ENCODE measurements around the gene GRIN3B. TPM values are rescaled to one million over a fixed set of nuclear protein-coding genes. Genes with fewer than 3 reads are reported as not detected.

GRIN3B gene
- total and polyA plus RNA-seq, 2 of the 4 experiments (the other 2 are of a cell fraction): under 0.01 to 0.91 TPM

DNA sequence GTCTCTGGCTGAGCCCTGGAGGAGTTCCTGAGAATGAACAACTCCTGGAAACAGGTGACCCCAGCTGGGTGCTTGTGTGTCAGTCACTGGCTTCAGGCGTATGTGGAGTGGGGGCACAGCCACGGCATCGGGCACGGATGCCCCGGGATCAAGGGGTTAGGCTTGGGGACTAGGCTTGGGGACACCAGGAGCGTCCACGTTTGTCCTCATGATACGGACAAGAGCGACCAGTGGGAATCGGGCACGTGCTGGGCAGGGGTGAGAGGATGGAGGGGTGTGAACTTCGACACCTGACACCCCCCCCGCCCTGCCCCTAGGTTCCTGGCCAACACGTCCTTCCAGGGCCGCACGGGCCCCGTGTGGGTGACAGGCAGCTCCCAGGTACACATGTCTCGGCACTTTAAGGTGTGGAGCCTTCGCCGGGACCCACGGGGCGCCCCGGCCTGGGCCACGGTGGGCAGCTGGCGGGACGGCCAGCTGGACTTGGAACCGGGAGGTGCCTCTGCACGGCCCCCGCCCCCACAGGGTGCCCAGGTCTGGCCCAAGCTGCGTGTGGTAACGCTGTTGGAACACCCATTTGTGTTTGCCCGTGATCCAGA lies 4.1 kb downstream of the GRIN3B start:
- no peak overlapping the region for H3K9ac ChIP-seq (ENCODE audit: low read depth, low read length)
- in situ Hi-C loops (cut with MboI; ENCODE audit: low sequenced_read_pairs): no loop called here
- dilution Hi-C loops (cut with HindIII; ENCODE audit: low sequenced_read_pairs, unreplicated experiment): no loop called here
- H4K20me1 ChIP-seq (ENCODE audit: insufficient read depth, low read length): peaks cover 19% of the 10 kb centered on the region
- no peak overlapping the region for H3K4me2 ChIP-seq (ENCODE audit: low read depth, low read length)
- POLR2A ChIA-PET (ENCODE audit: unreplicated experiment): no interaction called here
- no peak overlapping the region for H3K27ac ChIP-seq (ENCODE audit: insufficient read depth, low read length)
- H3K18ac ChIP-seq (ENCODE audit: low read depth, low read length): no peak overlapping the region
- no peak overlapping the region for H2AK9ac ChIP-seq (replicated peaks; ENCODE audit: low read depth, low read length, poor library complexity)
- peaks cover 9% of the 10 kb centered on the region for H3K4me1 ChIP-seq (ENCODE audit: control insufficient read depth, insufficient read depth, low read length)
- no peak overlapping the region for H4K91ac ChIP-seq (ENCODE audit: insufficient read depth, low read depth, low read length)
- no peak overlapping the region; the same call in 1 of the 2 replicates for H3K23ac ChIP-seq (ENCODE audit: low read depth, low read length)
- no peaks in the 10 kb centered on the region for H3K36me3 ChIP-seq (ENCODE audit: control insufficient read depth, insufficient read depth, low read length)
- ATAC-seq (ENCODE audit: low read depth) (no peak), DNase-seq (no peak)
- no peak overlapping the region for H2AK5ac ChIP-seq (ENCODE audit: low read depth, low read length)
- H3K9me3 ChIP-seq (ENCODE audit: control insufficient read depth, insufficient read depth, low read length): no peaks in the 10 kb centered on the region
- no peak overlapping the region for H4K8ac ChIP-seq (ENCODE audit: low read depth in 2 of 2, low read length in 2 of 2)
- peaks cover 0 to 8% of the 10 kb centered on the region in 2 experiments; a peak in 2 of 4 replicates for H3K79me1 ChIP-seq (ENCODE audit: low read depth in 1 of 2, low read length in 2 of 2)
- H2BK5ac ChIP-seq (ENCODE audit: low read depth, low read length, poor library complexity, severe bottlenecking): no peak overlapping the region
- H3K9me1 ChIP-seq (ENCODE audit: insufficient read depth, low read length): no peaks in the 10 kb centered on the region
- no peak overlapping the region for H4K5ac ChIP-seq (ENCODE audit: low read depth, low read length)
- intact Hi-C loops (cut with micrococcal nuclease): no loop called here
- no peak overlapping the region for H2AFZ ChIP-seq (replicated peaks; ENCODE audit: low read length, poor library complexity)
- H2BK120ac ChIP-seq (ENCODE audit: low read depth, low read length): no peak overlapping the region
- H2BK15ac ChIP-seq (ENCODE audit: low read depth, low read length): no peak overlapping the region
- no peak overlapping the region for H3K14ac ChIP-seq (replicated peaks; ENCODE audit: low read depth, low read length)
- peaks cover 14% of the 10 kb centered on the region for H3K27me3 ChIP-seq (ENCODE audit: control insufficient read depth, insufficient read depth, low read length)
- no peak overlapping the region for H3K4ac ChIP-seq (ENCODE audit: low read depth, low read length)
- no peak overlapping the region for H2BK20ac ChIP-seq (ENCODE audit: low read depth, low read length)
- WGBS, 2 experiments (ENCODE audit: extremely low coverage in 2 of 2, insufficient read length in 1 of 2): 81% methylated on average over 18 of the region's 32 CpGs; no CpG with 5 or more reads in 1 of the 2 experiments
- H3K56ac ChIP-seq (ENCODE audit: extremely low read depth, insufficient read depth, low read length): no peak overlapping the region
- CTCF ChIA-PET: no interaction called here
- TF ChIP-seq, protein P1, sequence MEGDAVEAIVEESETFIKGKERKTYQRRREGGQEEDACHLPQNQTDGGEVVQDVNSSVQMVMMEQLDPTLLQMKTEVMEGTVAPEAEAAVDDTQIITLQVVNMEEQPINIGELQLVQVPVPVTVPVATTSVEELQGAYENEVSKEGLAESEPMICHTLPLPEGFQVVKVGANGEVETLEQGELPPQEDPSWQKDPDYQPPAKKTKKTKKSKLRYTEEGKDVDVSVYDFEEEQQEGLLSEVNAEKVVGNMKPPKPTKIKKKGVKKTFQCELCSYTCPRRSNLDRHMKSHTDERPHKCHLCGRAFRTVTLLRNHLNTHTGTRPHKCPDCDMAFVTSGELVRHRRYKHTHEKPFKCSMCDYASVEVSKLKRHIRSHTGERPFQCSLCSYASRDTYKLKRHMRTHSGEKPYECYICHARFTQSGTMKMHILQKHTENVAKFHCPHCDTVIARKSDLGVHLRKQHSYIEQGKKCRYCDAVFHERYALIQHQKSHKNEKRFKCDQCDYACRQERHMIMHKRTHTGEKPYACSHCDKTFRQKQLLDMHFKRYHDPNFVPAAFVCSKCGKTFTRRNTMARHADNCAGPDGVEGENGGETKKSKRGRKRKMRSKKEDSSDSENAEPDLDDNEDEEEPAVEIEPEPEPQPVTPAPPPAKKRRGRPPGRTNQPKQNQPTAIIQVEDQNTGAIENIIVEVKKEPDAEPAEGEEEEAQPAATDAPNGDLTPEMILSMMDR (conservative IDR thresholded peaks at IDR 0.05; ENCODE audit: low read depth, low read length): no peak
- TF ChIP-seq, protein P2, sequence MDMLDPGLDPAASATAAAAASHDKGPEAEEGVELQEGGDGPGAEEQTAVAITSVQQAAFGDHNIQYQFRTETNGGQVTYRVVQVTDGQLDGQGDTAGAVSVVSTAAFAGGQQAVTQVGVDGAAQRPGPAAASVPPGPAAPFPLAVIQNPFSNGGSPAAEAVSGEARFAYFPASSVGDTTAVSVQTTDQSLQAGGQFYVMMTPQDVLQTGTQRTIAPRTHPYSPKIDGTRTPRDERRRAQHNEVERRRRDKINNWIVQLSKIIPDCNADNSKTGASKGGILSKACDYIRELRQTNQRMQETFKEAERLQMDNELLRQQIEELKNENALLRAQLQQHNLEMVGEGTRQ (IDR thresholded peaks at IDR 0.05; ENCODE audit: low read depth, low read length): no peak
- no peak for TF ChIP-seq CEBPB (IDR thresholded peaks at IDR 0.05; ENCODE audit: low read depth, low read length)
- TF ChIP-seq SMC3 (IDR thresholded peaks at IDR 0.05; ENCODE audit: low read depth, low read length): no peak
- TF ChIP-seq RCOR1 (IDR thresholded peaks at IDR 0.05; ENCODE audit: insufficient replicate concordance, low read length): no peak
- no TSS peak for BruUV-seq (replicated peaks)
- H3K4me3 ChIP-seq (ENCODE audit: insufficient read depth, low read depth, low read length): no peak overlapping the region

Data from IMR-90 (cell line).